KOPT-K1 (cell line): ENCODE measurements around the gene CLSTN2.

ENCODE experiments used
- H3K27ac ChIP-seq: fragments of 200-600 bp; sonication (generic); 2 replicates; pipeline ENCODE4 v1.5.1; 2016; ENCODE audit warnings: antibody characterized with exemption, mild to moderate bottlenecking, low read depth, low read length; ENCODE audit not compliant: poor library complexity, severe bottlenecking
- H3K36me3 ChIP-seq: fragments of 200-600 bp; sonication (generic); 2 replicates; pipeline ENCODE4 v1.5.1; 2017; ENCODE audit warnings: antibody characterized with exemption, mild to moderate bottlenecking, low read length, moderate library complexity; ENCODE audit not compliant: insufficient read depth
- H3K9me3 ChIP-seq: fragments of 200-600 bp; sonication (generic); 2 replicates; pipeline ENCODE4 v1.5.1; 2017; ENCODE audit warnings: antibody characterized with exemption, low read length, mild to moderate bottlenecking; ENCODE audit not compliant: insufficient read depth, poor library complexity, severe bottlenecking

CLSTN2 gene

GRCh38 chr3:140147965-140148490 lies 213.0 kb downstream of the CLSTN2 start:
- Histone ChIP-seq H3K9me3 (no peaks in the 10 kb centered on the region), H3K27ac (no peak overlapping the region), H3K36me3 (no peaks in the 10 kb centered on the region)

DNA sequence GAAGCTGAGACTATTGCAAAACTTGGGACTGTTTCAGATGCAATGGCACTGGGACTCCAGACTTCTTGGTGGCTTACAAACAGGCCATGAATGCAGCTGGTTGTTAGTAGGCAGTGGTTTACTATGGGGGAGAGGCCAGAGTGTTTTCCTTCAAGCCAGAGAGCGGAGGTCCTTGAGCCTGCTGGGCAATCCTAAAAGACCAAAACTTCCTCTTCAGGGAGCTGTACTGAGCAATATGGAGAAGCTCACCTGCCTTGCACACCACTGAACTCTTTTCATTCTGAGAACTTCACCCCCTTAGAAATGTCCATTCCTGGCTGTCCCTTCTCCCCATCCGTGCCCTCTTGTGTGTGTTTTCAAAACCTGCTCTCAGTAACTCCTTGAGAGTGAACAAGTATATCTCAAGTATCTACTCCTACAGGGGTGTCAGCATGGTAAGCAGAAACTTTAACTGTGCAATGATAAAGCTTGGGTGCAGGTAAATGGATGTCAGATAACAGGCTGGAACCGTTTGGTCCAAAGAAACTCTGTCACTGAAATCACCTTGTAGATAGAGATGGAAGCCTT lies 213.9 kb downstream of the CLSTN2 start:
- H3K9me3 ChIP-seq: no peaks in the 10 kb centered on the region
- H3K27ac ChIP-seq: no peak overlapping the region
- no peaks in the 10 kb centered on the region for H3K36me3 ChIP-seq

- Histone ChIP-seq H3K9me3 (no peaks in the 10 kb centered on the region), H3K36me3 (no peaks in the 10 kb centered on the region), H3K27ac (no peak overlapping the region)
Observed at GRCh38 chr3:140151321-140151720, 216.3 kb downstream of the CLSTN2 start.

DNA sequence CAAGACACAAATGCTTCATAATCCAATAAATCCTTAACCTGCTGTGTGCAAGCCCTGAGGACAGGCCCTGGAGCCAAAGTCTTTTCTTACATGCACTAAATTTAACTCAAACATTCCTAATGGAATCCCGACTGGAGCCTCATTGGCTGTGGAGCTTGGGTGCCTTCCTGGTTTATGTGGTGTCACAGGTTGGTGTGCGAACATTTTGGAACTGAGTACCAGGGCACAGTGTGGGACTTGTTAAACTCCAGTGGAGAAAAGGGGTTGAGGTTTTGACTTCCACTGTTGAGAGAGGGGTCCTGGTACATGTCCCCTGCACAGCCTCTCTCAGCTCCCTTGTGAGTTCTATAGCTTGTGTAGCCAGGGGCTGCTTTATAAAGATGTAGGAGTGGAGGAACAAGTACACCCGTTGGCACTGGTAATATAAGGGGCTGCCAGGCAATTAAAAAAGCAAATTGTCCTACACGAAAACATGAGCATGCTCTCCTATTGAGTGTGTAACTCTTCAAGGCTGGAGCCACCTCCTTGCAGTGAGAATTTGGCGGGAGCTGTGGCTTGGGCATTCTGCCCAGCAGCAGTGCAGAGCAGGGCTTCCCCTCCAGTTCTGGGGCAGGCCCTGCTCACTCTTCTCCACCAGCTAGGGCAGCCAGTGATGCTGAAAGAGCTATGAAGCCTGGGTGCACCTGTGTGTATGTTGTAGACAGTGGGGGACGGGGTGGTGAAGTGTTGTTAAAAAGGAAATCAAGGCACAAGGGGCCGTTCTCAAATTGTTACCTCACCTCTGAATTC lies 218.1 kb downstream of the CLSTN2 start:
- H3K9me3 ChIP-seq: no peaks in the 10 kb centered on the region
- H3K27ac ChIP-seq: no peak overlapping the region
- H3K36me3 ChIP-seq: no peaks in the 10 kb centered on the region

GRCh38 chr3:140153736-140154135 lies 218.8 kb downstream of the CLSTN2 start:
- no peaks in the 10 kb centered on the region for H3K9me3 ChIP-seq
- H3K36me3 ChIP-seq: no peaks in the 10 kb centered on the region
- no peak overlapping the region for H3K27ac ChIP-seq

GRCh38 chr3:140157161-140157560 lies 222.2 kb downstream of the CLSTN2 start:
- Histone ChIP-seq H3K36me3 (no peaks in the 10 kb centered on the region), H3K27ac (no peak overlapping the region), H3K9me3 (no peaks in the 10 kb centered on the region)

GRCh38 chr3:140159646-140160045 lies 224.7 kb downstream of the CLSTN2 start:
- no peaks in the 10 kb centered on the region for H3K9me3 ChIP-seq
- H3K27ac ChIP-seq: no peak overlapping the region
- no peaks in the 10 kb centered on the region for H3K36me3 ChIP-seq

DNA sequence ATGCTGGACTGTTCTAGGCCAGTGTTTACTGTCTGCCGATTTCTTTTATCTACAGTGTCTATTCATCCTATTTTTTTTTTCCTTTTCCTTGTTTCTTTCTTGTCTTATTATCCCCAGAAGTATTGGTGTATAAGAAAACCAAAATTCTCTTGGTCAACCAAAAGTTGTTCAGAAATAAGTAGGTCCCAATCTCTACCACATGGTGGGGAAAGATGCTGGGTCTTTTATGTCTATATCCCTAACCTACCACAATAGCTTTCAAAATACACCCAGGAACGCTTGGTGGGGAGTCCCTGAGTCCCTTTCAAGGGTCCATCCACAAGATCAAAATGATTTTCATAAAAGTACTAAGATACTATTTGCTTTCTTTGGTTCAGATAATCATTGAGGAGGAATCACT lies 225.6 kb downstream of the CLSTN2 start:
- no peaks in the 10 kb centered on the region for H3K36me3 ChIP-seq

DNA sequence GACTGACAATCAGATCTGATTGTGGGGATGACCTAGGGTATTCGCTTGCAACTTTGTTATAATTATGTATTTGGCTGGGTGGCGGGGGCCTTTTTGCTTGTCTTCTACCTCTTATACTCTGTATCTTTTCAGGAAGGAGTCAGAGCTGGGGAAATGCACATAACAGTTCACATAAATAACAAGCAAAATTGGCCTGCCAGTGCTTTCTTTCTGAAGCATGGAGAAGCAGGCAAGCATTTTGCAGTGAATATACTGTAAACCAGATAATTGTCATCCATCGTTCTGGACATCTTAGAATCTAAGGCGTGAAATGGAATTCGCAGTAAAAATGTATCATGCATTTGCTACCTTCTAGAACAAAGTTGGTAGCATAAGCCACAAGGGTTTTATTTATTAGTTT lies 227.6 kb downstream of the CLSTN2 start:
- Histone ChIP-seq H3K9me3 (no peaks in the 10 kb centered on the region), H3K27ac (no peak overlapping the region), H3K36me3 (no peaks in the 10 kb centered on the region)

More for the DNA sequence above, 225.6 kb downstream of the CLSTN2 start:
- H3K9me3 ChIP-seq: no peaks in the 10 kb centered on the region
- no peak overlapping the region for H3K27ac ChIP-seq

DNA sequence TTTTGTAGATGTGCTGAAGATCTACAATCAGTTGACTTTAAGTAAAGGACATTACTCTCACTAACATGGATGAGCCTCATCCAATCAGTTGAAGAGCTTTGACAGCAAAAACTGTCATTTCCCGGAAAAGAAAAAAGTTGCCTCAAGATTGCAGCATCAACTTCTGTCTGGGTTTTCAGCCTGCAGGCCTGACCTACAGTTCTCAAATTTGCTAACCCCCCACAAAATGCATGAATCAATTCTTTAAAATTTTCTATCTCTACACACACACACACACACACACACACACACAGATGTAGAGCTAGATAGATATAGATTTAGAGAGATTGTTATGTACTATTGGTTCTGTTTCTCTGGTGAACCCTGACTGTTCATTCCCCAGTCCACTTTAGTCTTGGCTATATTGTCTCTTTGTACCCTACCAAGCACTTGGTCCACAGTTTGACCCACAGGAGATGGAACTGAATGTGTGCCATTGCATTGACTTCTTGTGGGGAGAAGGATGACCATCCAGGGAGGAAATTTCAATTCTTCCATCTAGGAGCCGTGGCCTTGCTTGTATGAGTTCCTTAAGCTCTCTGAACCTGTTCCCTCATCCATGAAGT lies 228.3 kb downstream of the CLSTN2 start:
- H3K36me3 ChIP-seq: no peaks in the 10 kb centered on the region
- no peak overlapping the region for H3K27ac ChIP-seq
- H3K9me3 ChIP-seq: no peaks in the 10 kb centered on the region

DNA sequence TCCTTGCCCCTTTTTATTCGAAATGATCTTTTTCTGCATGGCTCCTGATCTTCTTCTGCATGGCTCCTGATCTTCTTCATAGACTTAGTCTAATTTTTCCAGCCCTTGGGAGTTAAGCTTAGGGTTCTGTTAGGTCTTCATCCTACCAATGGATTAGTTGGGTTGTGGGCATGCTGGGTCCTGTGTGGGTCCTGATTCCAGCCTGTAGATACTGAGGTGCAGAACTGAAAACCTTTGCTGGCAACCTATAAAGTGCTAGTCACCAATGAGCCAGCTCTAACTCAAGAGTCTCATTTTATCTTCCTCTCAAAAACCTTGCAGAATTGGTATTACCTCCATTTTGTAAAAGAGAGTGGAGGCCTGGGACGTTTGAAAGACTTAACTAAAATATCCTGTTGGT lies 229.2 kb downstream of the CLSTN2 start:
- H3K36me3 ChIP-seq: no peaks in the 10 kb centered on the region
- no peaks in the 10 kb centered on the region for H3K9me3 ChIP-seq
- no peak overlapping the region for H3K27ac ChIP-seq

DNA sequence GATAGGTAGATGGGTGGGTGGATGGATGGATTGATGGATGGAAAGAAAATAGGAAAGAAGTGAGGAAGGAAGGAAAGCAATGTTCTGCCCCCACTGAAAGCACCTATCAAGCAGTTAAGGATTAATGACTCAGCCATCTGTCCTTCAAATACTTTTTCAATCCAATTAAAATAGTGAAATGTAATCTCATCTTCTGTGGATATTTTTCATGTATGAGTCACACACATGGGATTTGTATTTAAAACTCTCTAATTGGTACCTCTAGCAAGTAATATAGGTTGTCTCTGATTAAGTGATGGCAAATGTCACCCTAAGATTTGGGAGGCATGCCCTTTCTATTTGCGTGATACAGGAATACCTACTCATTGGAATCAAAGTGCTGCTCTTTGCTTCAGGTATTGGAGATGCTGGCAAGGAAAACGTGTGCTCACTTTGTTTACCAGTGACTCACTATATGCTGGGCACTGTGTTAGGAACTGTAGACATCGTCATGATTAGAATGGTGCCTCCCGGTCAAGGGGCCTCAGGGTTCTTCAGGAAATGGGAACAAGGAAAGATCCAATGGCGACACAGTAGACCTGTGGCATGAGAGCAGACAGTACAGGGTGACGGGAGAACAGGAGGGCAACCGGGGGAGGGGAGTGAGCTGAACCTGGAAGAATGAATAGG lies 230.1 kb downstream of the CLSTN2 start:
- Histone ChIP-seq H3K27ac (no peak overlapping the region), H3K9me3 (no peaks in the 10 kb centered on the region), H3K36me3 (no peaks in the 10 kb centered on the region)

DNA sequence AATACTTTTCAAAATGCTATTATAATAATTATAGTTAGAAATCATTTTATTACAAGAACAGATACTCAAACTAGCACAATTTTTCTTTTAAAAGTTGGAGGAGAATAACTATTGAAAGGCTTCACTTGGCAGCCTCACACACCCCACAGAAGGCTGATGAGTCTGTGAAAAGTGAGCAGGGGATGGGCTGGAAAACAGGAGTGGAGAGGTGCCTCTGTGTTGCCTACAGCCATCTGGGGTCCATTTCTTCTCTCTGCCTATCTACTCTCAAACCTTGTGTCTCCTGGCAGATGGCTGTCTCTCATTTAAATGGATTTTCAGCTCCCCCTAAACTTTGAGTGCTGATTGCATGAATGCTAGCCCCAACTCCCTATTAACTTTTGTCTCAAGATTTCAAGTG lies 230.8 kb downstream of the CLSTN2 start:
- no peaks in the 10 kb centered on the region for H3K9me3 ChIP-seq
- no peaks in the 10 kb centered on the region for H3K36me3 ChIP-seq
- no peak overlapping the region for H3K27ac ChIP-seq

DNA sequence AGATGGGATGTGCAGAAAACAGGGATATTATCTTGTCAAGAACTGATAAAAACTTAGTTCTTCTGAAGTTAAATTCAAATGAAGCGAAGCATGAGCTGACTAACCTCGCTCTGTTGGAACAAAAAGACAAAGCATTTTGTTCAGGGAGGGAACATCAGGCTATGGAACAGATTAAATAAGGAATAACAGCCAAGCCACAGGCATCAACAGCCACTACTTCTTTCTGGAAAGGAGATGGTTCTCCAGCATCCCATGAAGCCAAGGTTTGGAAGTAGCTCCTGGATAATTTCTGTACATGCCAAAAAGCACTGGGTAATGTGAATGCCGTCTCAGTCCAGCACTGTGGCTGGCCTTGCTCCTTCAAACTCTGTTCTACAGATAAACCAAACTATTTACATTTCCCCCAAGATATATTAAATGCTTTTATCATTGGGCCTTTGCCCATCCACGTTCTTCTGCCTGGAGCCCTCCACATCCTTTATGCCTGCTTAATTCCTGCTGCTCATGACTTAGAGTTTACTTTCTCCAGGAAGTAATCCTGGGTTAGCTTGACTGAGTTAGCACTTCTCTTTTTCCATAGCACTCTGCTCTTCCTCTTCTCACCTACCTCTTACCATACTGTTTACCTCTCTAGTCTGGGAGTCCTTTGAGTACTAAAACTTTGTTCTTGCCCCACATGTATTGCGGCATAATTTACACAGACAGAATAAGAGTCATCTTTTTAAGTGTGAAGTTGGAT lies 232.0 kb downstream of the CLSTN2 start:
- Histone ChIP-seq H3K27ac (no peak overlapping the region), H3K36me3 (no peaks in the 10 kb centered on the region), H3K9me3 (no peaks in the 10 kb centered on the region)
